Activated T-helper 1 cell treated with anti-CD3 and anti-CD28 coated beads, Interleukin-12 subunit alpha, Interleukin-12 subunit beta, Interleukin-2, Interleukin-4 antibody, amounts not matched to agents 30 ng/mL and 10 ng/mL and 1 ng/mL, durations not matched to agents 14 hours and 24 hours and 36 hours (primary cell): Measurements from ENCODE around the gene AP4B1. TPM values are rescaled to one million over a fixed set of nuclear protein-coding genes. Genes with fewer than 3 reads are reported as not detected.
A peak's percentile ranks its signal among the peaks of the same experiment; 100 is the strongest.

Source experiments
- DNase-seq: peaks from one replicate; pipeline ENCODE4 v3.0.0; 2021; ENCODE audit warnings: low spot score
- H3K27ac Mint-ChIP-seq: one replicate; pipeline ENCODE4 v1.8.0; 2021; ENCODE audit warnings: mild to moderate bottlenecking, mixed read lengths
- H3K27me3 Mint-ChIP-seq: one replicate; pipeline ENCODE4 v1.8.0; 2022; ENCODE audit warnings: mild to moderate bottlenecking, moderate library complexity, mixed read lengths; ENCODE audit not compliant: insufficient read depth
- H3K36me3 Mint-ChIP-seq: one replicate; pipeline ENCODE4 v1.8.0; 2021; ENCODE audit warnings: low read depth, mixed read lengths
- H3K4me1 Mint-ChIP-seq: one replicate; pipeline ENCODE4 v1.8.0; 2021; ENCODE audit warnings: low read depth, mixed read lengths
- H3K4me3 Mint-ChIP-seq: one replicate; pipeline ENCODE4 v1.8.0; 2021; ENCODE audit warnings: mild to moderate bottlenecking, moderate library complexity, mixed read lengths
- H3K9me3 Mint-ChIP-seq: one replicate; pipeline ENCODE4 v1.8.0; 2021; ENCODE audit warnings: mixed read lengths
- intact Hi-C: fragments of 100-400 bp; cut with micrococcal nuclease; formaldehyde crosslinking; loops from one replicate; pipeline ENCODE4 v1.15.1; 2024
- total RNA-seq: library from RNA; stranded (reverse); gene quantifications from 2 replicates; pipeline ENCODE4 v1.2.3, GENCODE V29; 2022

Gene AP4B1
- total RNA-seq, 1 donor from 2014 or later = 36.3 TPM

- intact Hi-C loops = no loop called here
- Mint-ChIP-seq H3K9me3 (no peaks in the 10 kb centered on the region), H3K4me1 (peaks cover 44% of the 10 kb centered on the region), H3K4me3 (no peak overlapping the region), H3K27me3 (no peaks in the 10 kb centered on the region), H3K36me3 (peaks cover 6% of the 10 kb centered on the region), H3K27ac (no peak overlapping the region)
- no peak for DNase-seq
These were observed 22.9 kb downstream of the AP4B1 start for GRCh38 chr1:113881661-113882060.

GRCh38 chr1:113879739-113880038, 24.9 kb downstream of the AP4B1 start:
- intact Hi-C loops = no loop called here
- DNase-seq = no peak
- H3K36me3 Mint-ChIP-seq = peaks cover 2% of the 10 kb centered on the region
- no peaks in the 10 kb centered on the region for H3K9me3 Mint-ChIP-seq
- H3K27ac Mint-ChIP-seq = no peak overlapping the region
- H3K27me3 Mint-ChIP-seq = no peaks in the 10 kb centered on the region
- H3K4me3 Mint-ChIP-seq = no peak overlapping the region
- H3K4me1 Mint-ChIP-seq = peaks cover 53% of the 10 kb centered on the region

- Mint-ChIP-seq H3K36me3 (peaks cover 7% of the 10 kb centered on the region), H3K27ac (no peak overlapping the region), H3K4me3 (no peak overlapping the region), H3K9me3 (no peaks in the 10 kb centered on the region), H3K4me1 (peaks cover 74% of the 10 kb centered on the region), H3K27me3 (no peaks in the 10 kb centered on the region)
- intact Hi-C loops = no loop called here
- no peak for DNase-seq
These were observed 28.4 kb downstream of the AP4B1 start for GRCh38 chr1:113876176-113876575.

GRCh38 chr1:113875714-113876113, 28.9 kb downstream of the AP4B1 start:
- Mint-ChIP-seq H3K36me3 (peaks cover 8% of the 10 kb centered on the region), H3K4me3 (no peak overlapping the region), H3K27me3 (no peaks in the 10 kb centered on the region), H3K9me3 (no peaks in the 10 kb centered on the region), H3K4me1 (peaks cover 70% of the 10 kb centered on the region), H3K27ac (no peak overlapping the region)
- intact Hi-C loops = no loop called here
- no peak for DNase-seq

- Mint-ChIP-seq H3K4me1 (peaks cover 68% of the 10 kb centered on the region), H3K27me3 (no peaks in the 10 kb centered on the region), H3K27ac (peak overlapping the region; percentile 87), H3K36me3 (peaks cover 16% of the 10 kb centered on the region), H3K4me3 (peak overlapping the region; percentile 55), H3K9me3 (no peaks in the 10 kb centered on the region)
- DNase-seq = no peak
- intact Hi-C loops = loop anchor here (1.0 to 5.0 kb wide), 3 partner anchors 17 to 917 kb away; partner anchors contain the start of gene SLC16A1
These were observed 30.4 kb downstream of the AP4B1 start for GRCh38 chr1:113874012-113874879.

GRCh38 chr1:113872219-113872935, 32.2 kb downstream of the AP4B1 start:
- no peaks in the 10 kb centered on the region for H3K27me3 Mint-ChIP-seq
- peak overlapping the region; percentile 98 for H3K27ac Mint-ChIP-seq
- DNase-seq = peak; percentile 18
- peak overlapping the region; percentile 93 for H3K4me3 Mint-ChIP-seq
- peaks cover 69% of the 10 kb centered on the region for H3K4me1 Mint-ChIP-seq
- H3K9me3 Mint-ChIP-seq = no peaks in the 10 kb centered on the region
- intact Hi-C loops = loop anchor here (5.0 kb wide), 2 partner anchors 140 to 915 kb away; partner anchors contain the start of gene SLC16A1
- peaks cover 33% of the 10 kb centered on the region for H3K36me3 Mint-ChIP-seq

- peak within 1 kb of the TSS; percentile 93 for H3K4me3 Mint-ChIP-seq
- peaks cover 33% of the 10 kb centered on the region for H3K36me3 Mint-ChIP-seq
- no peaks in the 10 kb centered on the region for H3K9me3 Mint-ChIP-seq
- intact Hi-C loops = loop anchor here (1.0 to 5.0 kb wide), 6 partner anchors 10 to 914 kb away; partner anchors contain the start of genes AP4B1, RSBN1 and SLC16A1
- peak; percentile 80 for DNase-seq
- H3K27ac Mint-ChIP-seq = peak within 1 kb of the TSS; percentile 98
- H3K4me1 Mint-ChIP-seq = peaks cover 73% of the 10 kb centered on the region
- H3K27me3 Mint-ChIP-seq = no peaks in the 10 kb centered on the region
These were observed 32.9 kb downstream of the AP4B1 start, which contains the start of gene PTPN22 for GRCh38 chr1:113871597-113872113. Gene PTPN22, minus strand, starts transcription at chr1:113871712.

GRCh38 chr1:113870778-113871177, 33.8 kb downstream of the AP4B1 start:
- no peak for DNase-seq
- no peaks in the 10 kb centered on the region for H3K27me3 Mint-ChIP-seq
- H3K27ac Mint-ChIP-seq = peak overlapping the region; percentile 98
- H3K9me3 Mint-ChIP-seq = no peaks in the 10 kb centered on the region
- peaks cover 35% of the 10 kb centered on the region for H3K36me3 Mint-ChIP-seq
- peak overlapping the region; percentile 93 for H3K4me3 Mint-ChIP-seq
- intact Hi-C loops = loop anchor here (1.0 to 5.0 kb wide), 6 partner anchors 9 to 913 kb away; partner anchors contain the start of genes AP4B1, RSBN1 and SLC16A1
- H3K4me1 Mint-ChIP-seq = peaks cover 72% of the 10 kb centered on the region

- H3K27me3 Mint-ChIP-seq = no peaks in the 10 kb centered on the region
- intact Hi-C loops = loop anchor here (1.0 kb wide), 2 partner anchors 22 to 33 kb away; no protein-coding TSS in a partner anchor
- peak overlapping the region; percentile 93 for H3K4me3 Mint-ChIP-seq
- H3K36me3 Mint-ChIP-seq = peaks cover 43% of the 10 kb centered on the region
- no peak for DNase-seq
- H3K4me1 Mint-ChIP-seq = peaks cover 67% of the 10 kb centered on the region
- H3K9me3 Mint-ChIP-seq = no peaks in the 10 kb centered on the region
- H3K27ac Mint-ChIP-seq = peak overlapping the region; percentile 93
These were observed 36.1 kb downstream of the AP4B1 start for GRCh38 chr1:113868387-113869083.

- Mint-ChIP-seq H3K27me3 (no peaks in the 10 kb centered on the region), H3K4me1 (peaks cover 54% of the 10 kb centered on the region), H3K9me3 (no peaks in the 10 kb centered on the region), H3K36me3 (peaks cover 54% of the 10 kb centered on the region), H3K27ac (peak overlapping the region; percentile 19), H3K4me3 (no peak overlapping the region)
- intact Hi-C loops = loop anchor here (1.0 kb wide), 1 partner anchor 10 kb away; the partner anchor contains the start of gene PTPN22
- no peak for DNase-seq
These were observed 43.0 kb downstream of the AP4B1 start for GRCh38 chr1:113861641-113862040.

- H3K9me3 Mint-ChIP-seq = no peaks in the 10 kb centered on the region
- no peak overlapping the region for H3K4me3 Mint-ChIP-seq
- DNase-seq = no peak
- H3K36me3 Mint-ChIP-seq = peaks cover 60% of the 10 kb centered on the region
- H3K27me3 Mint-ChIP-seq = no peaks in the 10 kb centered on the region
- peaks cover 51% of the 10 kb centered on the region for H3K4me1 Mint-ChIP-seq
- intact Hi-C loops = loop anchor here (1.0 kb wide), 1 partner anchor 10 kb away; the partner anchor contains the start of gene PTPN22
- H3K27ac Mint-ChIP-seq = peak overlapping the region; percentile 54
These were observed 43.7 kb downstream of the AP4B1 start for GRCh38 chr1:113860891-113861290.

GRCh38 chr1:113859478-113860175, 45.0 kb downstream of the AP4B1 start:
- DNase-seq = no peak
- Mint-ChIP-seq H3K4me1 (peaks cover 43% of the 10 kb centered on the region), H3K27me3 (no peaks in the 10 kb centered on the region), H3K9me3 (no peaks in the 10 kb centered on the region), H3K27ac (peak overlapping the region; percentile 62), H3K36me3 (peaks cover 61% of the 10 kb centered on the region), H3K4me3 (peak overlapping the region; percentile 24)
- intact Hi-C loops = loop anchor here (2.0 kb wide), 1 partner anchor 15 kb away; no protein-coding TSS in a partner anchor
